ENCODE measurements around the gene TLK1.

Gene TLK1

DNA sequence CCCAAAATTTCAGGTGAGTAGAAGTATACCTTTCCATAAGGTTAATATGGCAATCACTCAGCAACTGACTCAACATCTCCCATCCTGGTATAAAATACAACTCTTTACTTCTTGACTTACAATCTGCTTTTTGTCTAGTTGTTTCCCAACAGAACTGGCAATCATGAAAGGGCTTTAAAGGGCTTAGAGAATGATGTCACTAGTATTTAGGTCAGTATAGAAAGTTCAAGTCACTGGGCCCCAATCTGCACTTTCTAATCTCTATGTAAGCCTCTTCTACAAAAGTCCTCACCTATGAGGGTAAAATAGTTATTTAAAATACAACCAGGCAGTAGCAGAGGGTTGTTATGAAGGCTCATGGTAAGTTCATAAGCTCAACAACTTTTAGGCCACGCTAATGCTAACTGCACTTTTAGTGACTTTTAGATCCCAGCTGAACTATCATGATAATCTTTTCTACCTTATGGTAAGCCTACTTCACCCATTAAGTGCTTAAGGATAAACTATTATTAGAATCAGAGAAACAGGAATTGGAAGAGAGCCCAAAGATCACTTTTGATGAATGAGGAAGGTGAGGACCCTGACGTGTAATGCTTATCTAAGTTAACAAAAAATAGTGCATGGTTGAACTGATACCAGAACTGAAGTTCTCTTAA is 152.0 kb downstream of the TLK1 start:
- DNase-seq (no peak), ATAC-seq (replicated peaks) (no peak)
- H3K27ac Mint-ChIP-seq = no peak overlapping the region
- H3K36me3 Mint-ChIP-seq = peaks cover 30 to 60% of the 10 kb centered on the region in 2 donors
- no peaks in the 10 kb centered on the region for H3K9me3 Mint-ChIP-seq
- no peak overlapping the region for H3K4me3 Mint-ChIP-seq
- no peaks in the 10 kb centered on the region for H3K27me3 Mint-ChIP-seq
- no peaks in the 10 kb centered on the region for H3K4me1 Mint-ChIP-seq

DNA sequence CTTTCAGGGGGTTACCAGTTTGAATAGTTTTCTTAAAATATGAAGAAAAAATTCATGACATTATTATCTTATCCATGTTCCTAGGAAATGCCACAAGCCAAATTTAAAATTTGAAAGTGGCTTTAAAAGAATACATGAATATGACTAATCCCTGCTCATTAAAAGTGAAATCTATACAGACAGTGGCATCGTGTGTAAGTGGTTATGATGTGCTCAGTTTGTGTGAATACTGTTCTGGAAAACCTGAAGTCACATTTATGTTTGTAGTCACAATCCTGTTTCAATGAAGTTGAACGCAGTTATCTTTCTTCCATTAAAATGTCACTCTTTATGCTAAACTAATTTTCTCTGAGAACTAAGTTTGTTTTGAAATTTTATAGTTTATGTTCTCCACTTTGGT is 155.9 kb downstream of the TLK1 start:
- Mint-ChIP-seq H3K27ac (no peak overlapping the region), H3K36me3 (peaks cover 37 to 68% of the 10 kb centered on the region in 2 donors), H3K9me3 (no peaks in the 10 kb centered on the region), H3K4me1 (no peaks in the 10 kb centered on the region), H3K27me3 (no peaks in the 10 kb centered on the region), H3K4me3 (no peak overlapping the region)
- DNase-seq (no peak), ATAC-seq (replicated peaks) (no peak)

DNA sequence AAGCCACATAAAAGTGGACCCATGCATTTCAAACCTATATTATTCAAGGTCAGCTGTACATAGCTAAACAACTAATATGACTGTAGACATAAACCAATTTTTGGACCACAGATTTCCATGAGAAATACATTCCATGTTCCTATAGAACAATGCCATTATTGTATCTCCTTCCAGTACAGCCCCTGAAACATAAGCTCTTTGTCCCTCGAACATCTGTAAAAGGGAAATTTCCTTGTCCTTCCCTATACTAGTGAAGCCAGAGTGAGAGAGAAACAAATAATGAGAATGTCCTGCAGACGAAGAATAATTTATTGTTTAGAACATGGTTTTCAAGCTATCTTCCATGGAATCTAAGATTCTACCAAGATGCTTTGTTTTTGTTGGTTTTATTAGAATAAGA is 156.3 kb downstream of the TLK1 start:
- ATAC-seq (replicated peaks) (no peak), DNase-seq (no peak)
- Mint-ChIP-seq H3K27me3 (no peaks in the 10 kb centered on the region), H3K4me1 (no peaks in the 10 kb centered on the region), H3K27ac (no peak overlapping the region), H3K9me3 (no peaks in the 10 kb centered on the region), H3K4me3 (no peak overlapping the region), H3K36me3 (peaks cover 37 to 66% of the 10 kb centered on the region in 2 donors)

DNA sequence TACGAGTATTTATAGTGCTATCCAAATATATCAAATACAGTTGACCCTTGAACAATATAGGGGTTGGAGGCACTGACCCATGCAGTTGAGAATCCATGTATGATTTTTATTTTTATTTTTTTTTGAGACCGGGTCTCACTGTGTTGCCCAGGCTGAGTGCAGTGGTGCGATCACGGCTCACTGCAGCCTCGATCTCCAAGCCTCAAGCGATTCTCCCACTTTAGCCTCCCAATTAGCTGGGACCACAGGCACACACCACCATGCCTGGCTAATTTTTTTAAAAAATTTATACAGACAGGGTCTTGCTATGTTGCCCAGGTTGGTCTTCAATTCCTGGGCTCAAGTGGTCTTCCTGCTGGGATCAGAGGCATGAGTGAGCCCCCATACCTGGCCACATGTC is 161.0 kb downstream of the TLK1 start:
- ATAC-seq (replicated peaks) = no peak
- no peak for DNase-seq
- H3K36me3 Mint-ChIP-seq = peaks cover 33 to 54% of the 10 kb centered on the region in 2 donors
- H3K4me3 Mint-ChIP-seq = no peak overlapping the region
- H3K27me3 Mint-ChIP-seq = no peaks in the 10 kb centered on the region
- no peaks in the 10 kb centered on the region for H3K9me3 Mint-ChIP-seq
- H3K4me1 Mint-ChIP-seq = peaks cover 0 to 3% of the 10 kb centered on the region in 2 donors
- no peak overlapping the region for H3K27ac Mint-ChIP-seq

DNA sequence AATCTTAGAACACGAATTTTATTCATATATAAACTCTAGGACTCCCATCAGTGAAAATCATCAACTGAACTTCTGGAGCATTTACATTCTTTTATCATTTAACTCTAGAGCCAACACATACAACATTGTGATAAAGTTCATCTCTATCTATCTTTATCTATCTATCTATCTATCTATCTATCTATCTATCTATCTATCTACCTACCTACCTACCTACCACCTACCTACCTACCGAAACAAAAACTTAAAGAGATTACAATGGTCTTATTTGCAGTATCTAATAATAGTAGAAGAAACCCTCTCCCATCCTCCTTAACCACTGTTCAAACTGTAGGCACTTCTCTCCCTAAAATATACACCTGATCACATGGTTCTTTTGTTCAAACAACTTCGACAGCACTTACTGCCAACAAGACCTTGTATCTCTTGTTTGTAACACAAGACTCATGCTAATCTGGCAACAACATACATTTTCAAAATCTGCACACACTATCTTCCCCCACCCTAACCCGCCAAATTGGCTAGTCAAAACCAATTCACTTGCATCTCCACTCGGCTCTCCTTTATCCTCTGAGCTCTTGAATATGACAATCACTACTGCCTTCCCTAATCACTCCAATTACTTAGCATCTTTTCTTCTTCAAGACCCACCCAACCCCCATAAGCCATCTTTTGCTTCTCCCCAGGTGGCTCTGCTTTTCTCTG is 162.6 kb downstream of the TLK1 start:
- no peaks in the 10 kb centered on the region for H3K27me3 Mint-ChIP-seq
- no peak overlapping the region for H3K4me3 Mint-ChIP-seq
- ATAC-seq (replicated peaks) (no peak), DNase-seq (no peak)
- peaks cover 35 to 53% of the 10 kb centered on the region in 2 donors for H3K36me3 Mint-ChIP-seq
- H3K27ac Mint-ChIP-seq = no peak overlapping the region
- peaks cover 0 to 3% of the 10 kb centered on the region in 2 donors for H3K4me1 Mint-ChIP-seq
- no peaks in the 10 kb centered on the region for H3K9me3 Mint-ChIP-seq

DNA sequence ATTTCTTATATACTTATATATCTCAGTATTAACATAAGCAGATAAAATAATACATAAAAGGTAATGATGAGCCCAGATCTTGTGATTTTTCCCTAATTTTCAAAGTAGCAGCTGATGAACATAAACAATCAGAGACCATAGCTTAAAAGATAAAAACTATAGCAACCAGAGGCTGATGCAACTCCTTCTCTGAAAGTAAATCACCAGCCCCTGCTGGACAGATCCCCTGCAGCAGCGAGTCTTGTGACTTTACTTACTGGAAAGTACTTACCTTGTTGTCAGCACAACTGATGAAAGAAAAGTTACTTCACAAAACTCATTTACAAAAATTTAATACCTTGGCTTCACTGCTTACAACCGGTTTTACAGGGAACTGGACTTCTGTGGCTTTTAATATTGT is 164.4 kb downstream of the TLK1 start:
- Mint-ChIP-seq H3K27ac (no peak overlapping the region), H3K4me3 (no peak overlapping the region)

DNA sequence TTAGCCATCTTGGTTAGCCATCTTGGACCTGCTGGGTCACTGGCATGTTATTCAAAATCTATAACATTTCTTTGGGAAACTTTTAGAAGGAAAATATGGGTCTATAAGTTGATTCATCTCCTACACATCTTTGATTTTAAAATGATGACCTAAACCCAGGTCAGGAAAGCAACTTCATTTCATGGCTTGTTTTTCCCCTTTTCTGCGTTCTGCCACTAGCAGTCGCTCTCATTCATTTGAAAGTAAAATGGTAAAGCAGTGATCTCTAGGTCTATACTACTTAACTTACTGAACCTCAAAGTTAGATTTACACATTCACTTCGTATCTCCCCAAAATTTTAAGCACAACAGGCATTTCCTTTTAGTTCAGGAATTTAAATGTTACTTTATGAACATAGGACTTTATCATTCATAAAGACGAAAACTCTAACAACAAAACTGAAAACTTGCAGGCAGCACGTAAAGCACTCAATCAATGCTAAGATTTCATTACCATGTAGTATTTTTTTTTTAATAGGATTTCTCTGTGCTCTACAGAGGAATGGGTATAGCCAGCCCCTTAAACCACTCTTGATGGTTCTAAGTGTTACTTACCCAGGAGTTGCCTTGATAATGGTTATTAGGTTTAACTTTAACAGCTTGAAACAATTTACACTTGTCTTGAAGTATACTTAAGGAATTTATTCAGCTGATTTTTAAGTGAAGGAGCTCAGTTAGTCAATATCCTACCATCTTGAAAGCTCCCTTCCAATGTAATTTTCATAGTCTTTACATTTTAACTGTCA is 169.1 kb downstream of the TLK1 start:
- ATAC-seq (replicated peaks) = no peak
- no peaks in the 10 kb centered on the region for H3K27me3 Mint-ChIP-seq
- H3K4me3 Mint-ChIP-seq = no peak overlapping the region
- DNase-seq = no peak
- H3K27ac Mint-ChIP-seq = no peak overlapping the region
- peaks cover 13 to 44% of the 10 kb centered on the region in 2 donors for H3K36me3 Mint-ChIP-seq
- H3K4me1 Mint-ChIP-seq = peaks cover 0 to 1% of the 10 kb centered on the region in 2 donors
- no peaks in the 10 kb centered on the region for H3K9me3 Mint-ChIP-seq

More for the DNA sequence above, 164.4 kb downstream of the TLK1 start:
- DNase-seq (no peak), ATAC-seq (replicated peaks) (no peak)
- H3K4me1 Mint-ChIP-seq = peaks cover 0 to 3% of the 10 kb centered on the region in 2 donors
- H3K27me3 Mint-ChIP-seq = no peaks in the 10 kb centered on the region
- no peaks in the 10 kb centered on the region for H3K9me3 Mint-ChIP-seq
- H3K36me3 Mint-ChIP-seq = peaks cover 23 to 45% of the 10 kb centered on the region in 2 donors

DNA sequence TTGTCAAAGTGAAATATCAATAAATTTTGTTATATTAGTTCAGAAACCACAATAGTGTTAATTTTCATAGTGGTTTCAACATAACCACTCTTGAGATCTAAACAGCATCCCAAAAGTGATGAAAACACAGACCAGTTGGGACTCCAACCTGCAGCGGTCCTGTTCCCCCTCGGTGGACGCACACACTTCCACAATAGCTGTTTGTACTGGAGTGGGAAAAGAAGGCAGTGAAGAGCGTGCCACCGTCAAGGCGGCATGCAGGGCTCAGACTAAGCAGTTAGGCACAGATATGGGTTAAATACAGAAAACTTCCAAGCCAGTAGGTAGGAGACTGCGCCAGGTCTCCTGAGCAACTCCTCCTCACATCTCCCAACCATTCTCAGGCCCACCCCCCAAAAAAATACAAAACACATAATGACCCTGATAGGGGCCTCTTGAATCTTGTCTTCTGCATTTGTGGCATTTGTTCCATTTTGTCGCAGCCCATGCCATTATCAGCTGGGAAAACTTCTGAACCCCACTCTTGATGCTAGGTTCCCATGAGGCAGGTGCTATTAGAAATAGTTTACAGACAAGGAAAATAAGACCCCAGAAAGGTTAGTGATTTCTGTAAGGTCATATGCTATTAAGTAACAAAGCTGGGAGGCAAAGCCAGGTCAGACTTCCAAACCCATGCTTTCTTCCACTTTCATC is 174.0 kb downstream of the TLK1 start:
- H3K36me3 Mint-ChIP-seq = peaks cover 9 to 32% of the 10 kb centered on the region in 2 donors
- H3K4me3 Mint-ChIP-seq = no peak overlapping the region
- no peak for DNase-seq
- H3K9me3 Mint-ChIP-seq = no peaks in the 10 kb centered on the region
- no peaks in the 10 kb centered on the region for H3K27me3 Mint-ChIP-seq
- ATAC-seq (replicated peaks) = no peak
- H3K27ac Mint-ChIP-seq = no peak overlapping the region
- peaks cover 0 to 1% of the 10 kb centered on the region in 2 donors for H3K4me1 Mint-ChIP-seq

DNA sequence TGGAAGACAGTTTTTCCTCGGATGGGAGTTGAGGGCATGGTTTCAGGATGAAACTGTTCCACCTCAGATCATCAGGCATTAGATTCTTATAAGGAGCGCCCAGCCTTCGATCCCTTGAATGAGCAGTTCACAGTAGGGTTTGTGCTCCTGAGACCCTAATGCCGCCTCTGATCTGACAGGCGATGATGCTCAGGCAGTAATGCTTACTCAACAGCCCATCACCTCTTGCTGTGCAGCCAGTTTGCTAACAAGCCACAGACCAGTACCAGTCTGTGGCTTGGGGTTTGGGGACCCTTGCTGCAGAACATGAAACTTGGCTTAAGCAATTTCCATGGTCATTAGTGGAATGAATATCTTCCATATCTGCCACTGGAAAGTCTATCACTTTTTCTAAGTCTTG is 175.3 kb downstream of the TLK1 start:
- Mint-ChIP-seq H3K36me3 (peaks cover 6 to 23% of the 10 kb centered on the region in 2 donors), H3K4me3 (no peak overlapping the region), H3K27me3 (no peaks in the 10 kb centered on the region), H3K27ac (no peak overlapping the region), H3K4me1 (peaks cover 0 to 1% of the 10 kb centered on the region in 2 donors), H3K9me3 (no peaks in the 10 kb centered on the region)
- no peak for ATAC-seq (replicated peaks)
- no peak for DNase-seq

DNA sequence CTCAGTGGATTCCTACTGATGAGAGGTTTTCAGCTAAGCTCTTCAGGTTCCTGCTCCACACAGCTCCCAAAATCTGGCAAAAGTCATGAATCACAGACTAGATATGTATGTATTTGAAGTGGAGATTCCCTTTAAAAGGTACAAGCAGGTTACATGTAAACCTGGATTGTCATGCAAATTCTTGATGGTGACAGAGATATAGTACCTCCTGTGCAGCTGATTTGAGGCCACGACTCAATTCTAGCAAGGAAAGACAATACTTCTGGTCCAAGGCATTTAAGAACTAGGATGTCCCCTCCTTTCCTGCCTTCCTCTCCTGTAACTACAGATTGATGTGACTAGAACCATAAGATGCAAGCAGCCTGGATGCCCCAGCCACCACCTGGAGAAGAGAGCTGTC is 176.6 kb downstream of the TLK1 start:
- Mint-ChIP-seq H3K4me1 (peaks cover 0 to 1% of the 10 kb centered on the region in 2 donors), H3K27ac (peak overlapping the region; percentile 59)
- no peak for ATAC-seq (replicated peaks)

DNA sequence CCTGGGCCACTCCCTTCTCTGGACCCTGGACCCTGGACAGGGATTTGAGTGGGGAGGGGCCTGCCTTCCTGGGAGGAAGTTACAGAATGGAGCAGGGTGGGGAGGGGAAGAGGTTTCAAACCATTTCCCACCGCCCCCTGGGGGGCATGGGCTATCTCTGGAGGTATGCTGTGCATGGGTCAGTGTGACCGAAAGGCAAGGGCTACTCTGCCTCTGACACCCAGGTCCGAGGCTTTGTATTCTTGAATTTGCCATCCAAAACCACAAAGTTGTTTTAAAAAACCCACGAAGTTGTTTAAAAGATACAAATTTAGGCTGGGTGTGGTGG is 184.8 kb downstream of the TLK1 start:
- peaks cover 10 to 24% of the 10 kb centered on the region in 2 donors for H3K4me1 Mint-ChIP-seq
- H3K27me3 Mint-ChIP-seq = no peaks in the 10 kb centered on the region
- H3K4me3 Mint-ChIP-seq = no peak overlapping the region
- no peaks in the 10 kb centered on the region for H3K9me3 Mint-ChIP-seq
- DNase-seq = no peak
- ATAC-seq (replicated peaks) = no peak
- H3K27ac Mint-ChIP-seq = no peak overlapping the region
- H3K36me3 Mint-ChIP-seq = no peaks in the 10 kb centered on the region

More for the DNA sequence above, 176.6 kb downstream of the TLK1 start:
- peaks cover 6 to 17% of the 10 kb centered on the region in 2 donors for H3K36me3 Mint-ChIP-seq
- no peak overlapping the region for H3K4me3 Mint-ChIP-seq
- no peak for DNase-seq
- no peaks in the 10 kb centered on the region for H3K9me3 Mint-ChIP-seq
- no peaks in the 10 kb centered on the region for H3K27me3 Mint-ChIP-seq

DNA sequence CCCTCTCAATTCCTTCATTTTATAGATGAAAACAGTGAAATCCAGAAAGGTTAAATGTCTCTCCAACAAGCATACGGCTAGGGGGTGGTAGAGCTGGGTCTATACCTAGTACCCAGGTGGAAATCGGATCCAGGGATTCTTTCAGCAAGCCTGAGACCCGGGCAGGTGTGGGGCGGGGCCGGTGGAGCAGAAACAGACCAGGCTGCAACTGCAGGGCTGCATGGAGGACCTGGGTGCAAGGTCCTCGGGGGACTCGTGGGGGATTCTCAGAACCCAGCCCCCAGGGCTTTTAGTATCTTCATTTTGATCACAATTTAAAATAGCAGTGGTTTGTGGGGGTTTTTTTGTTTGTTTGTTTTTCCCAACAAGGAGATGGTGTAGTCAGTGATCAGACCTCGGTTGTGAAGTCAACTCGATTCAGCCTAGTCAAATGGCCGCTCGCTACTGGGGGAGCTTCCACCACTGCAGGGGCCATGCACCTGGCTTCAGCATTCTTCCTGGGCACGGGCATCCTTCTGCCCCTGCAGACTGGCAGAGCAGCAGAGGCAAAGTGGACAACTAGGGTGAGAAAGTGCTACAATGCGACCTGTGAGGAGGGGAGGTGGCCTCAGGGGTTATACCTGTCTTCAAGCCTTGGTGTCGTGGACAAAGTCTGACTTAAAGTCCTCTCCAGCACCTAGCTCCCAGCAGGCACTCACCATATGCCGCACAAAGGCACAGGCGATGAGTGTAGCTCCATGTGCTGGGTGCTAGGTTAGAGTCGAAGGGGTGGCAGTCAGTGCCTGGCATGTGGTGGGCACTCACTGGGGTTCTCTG is 185.4 kb downstream of the TLK1 start:
- Mint-ChIP-seq H3K27ac (no peak overlapping the region), H3K4me3 (no peak overlapping the region), H3K36me3 (no peaks in the 10 kb centered on the region), H3K4me1 (peaks cover 10 to 24% of the 10 kb centered on the region in 2 donors), H3K27me3 (no peaks in the 10 kb centered on the region), H3K9me3 (no peaks in the 10 kb centered on the region)
- ATAC-seq (replicated peaks) (no peak), DNase-seq (no peak)

DNA sequence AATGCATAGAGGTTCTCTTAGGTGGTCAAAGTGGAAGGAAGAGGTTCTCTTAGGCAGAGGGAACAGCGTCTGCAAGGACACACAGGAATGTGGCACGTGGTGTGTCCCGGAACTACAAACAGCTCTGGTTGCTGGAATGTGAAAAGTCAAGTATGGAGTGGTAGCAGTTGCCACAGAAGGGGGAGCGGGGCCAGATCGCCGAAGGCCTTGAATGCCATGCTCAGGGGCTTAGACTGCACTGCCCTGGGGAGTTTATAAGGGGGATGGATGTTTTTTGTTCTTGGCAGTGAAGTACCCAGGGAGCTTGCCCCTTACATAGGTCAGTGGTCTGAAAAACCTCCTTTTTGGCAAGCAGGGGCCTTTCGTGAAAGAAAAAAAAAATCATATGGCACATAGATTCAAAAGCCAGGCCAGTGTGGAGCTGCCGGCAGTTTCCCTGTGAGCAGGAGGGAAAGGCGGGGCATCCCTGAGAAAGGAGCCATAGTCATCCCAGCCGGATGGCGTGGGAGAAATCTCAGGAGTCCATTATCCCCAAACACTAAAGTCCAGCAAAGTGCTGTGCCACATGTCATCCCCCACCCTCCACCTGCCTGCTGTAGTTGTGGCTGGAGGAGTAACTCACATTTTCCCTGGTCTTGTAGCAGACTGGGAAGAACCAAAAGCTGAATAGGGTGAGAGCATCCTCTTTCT is 186.2 kb downstream of the TLK1 start:
- H3K9me3 Mint-ChIP-seq = no peaks in the 10 kb centered on the region
- H3K4me1 Mint-ChIP-seq = peaks cover 10 to 24% of the 10 kb centered on the region in 2 donors
- H3K4me3 Mint-ChIP-seq = peak overlapping the region; percentile 86 to 91
- no peaks in the 10 kb centered on the region for H3K27me3 Mint-ChIP-seq
- H3K27ac Mint-ChIP-seq = peak overlapping the region; percentile 80
- no peak for DNase-seq
- ATAC-seq (replicated peaks) = no peak
- H3K36me3 Mint-ChIP-seq = peaks cover 0 to 3% of the 10 kb centered on the region in 2 donors
